ENCODE measurements around the gene SHFL.

Gene SHFL

DNA sequence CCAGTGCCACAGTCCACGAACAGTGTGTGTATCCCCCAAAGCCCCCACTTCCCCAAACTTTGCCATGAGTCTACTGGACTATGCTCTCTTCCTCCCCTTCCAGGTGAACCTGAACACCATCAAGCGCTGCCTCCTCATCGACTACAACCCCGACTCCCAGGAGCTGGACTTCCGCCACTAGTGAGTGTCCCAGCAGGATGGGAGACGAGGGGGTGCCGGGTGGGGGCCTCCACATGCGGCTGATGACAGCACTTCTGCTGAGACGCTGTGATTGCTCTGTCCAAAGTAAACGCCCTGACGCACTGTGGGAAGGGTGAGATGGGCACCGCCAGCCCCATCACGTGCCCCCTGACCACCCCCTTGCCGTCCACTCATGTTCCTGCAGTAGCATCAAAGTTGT is 23.4 kb downstream of the SHFL start:
- DNase-seq (ENCODE audit: low read depth) = no peak

DNA sequence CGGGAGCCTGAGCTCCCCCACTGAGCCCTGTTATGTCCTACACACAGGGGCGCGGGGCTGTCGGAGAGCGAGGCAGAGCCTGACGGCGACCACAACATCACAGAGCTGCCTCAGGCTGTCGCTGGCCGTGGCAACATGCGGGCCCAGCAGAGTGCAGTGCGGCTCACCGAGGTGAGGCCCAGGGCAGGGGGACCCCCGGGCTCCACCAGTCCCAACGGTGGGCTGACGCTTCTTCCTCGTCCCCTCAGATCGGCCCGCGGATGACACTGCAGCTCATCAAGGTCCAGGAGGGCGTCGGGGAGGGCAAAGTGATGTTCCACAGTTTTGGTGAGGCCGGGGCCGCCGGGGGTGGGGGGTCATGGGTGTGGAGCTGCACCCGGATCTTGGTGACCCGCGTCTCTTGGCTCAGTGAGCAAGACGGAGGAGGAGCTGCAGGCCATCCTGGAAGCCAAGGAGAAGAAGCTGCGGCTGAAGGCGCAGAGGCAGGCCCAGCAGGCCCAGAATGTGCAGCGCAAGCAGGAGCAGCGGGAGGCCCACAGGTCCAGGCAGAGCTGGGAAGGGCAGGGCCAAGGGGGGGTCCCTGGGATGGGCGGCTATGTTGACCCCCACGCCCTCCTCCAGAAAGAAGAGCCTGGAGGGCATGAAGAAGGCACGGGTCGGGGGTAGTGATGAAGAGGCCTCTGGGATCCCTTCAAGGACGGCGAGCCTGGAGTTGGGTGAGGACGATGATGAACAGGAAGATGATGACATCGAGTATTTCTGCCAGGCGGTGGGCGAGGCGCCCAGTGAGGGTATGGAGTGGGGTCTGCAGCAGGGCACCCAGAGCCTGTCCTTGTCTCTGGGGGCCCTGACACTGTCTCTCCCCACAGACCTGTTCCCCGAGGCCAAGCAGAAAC is 24.2 kb downstream of the SHFL start:
- DNase-seq (ENCODE audit: low read depth) = no peak

DNA sequence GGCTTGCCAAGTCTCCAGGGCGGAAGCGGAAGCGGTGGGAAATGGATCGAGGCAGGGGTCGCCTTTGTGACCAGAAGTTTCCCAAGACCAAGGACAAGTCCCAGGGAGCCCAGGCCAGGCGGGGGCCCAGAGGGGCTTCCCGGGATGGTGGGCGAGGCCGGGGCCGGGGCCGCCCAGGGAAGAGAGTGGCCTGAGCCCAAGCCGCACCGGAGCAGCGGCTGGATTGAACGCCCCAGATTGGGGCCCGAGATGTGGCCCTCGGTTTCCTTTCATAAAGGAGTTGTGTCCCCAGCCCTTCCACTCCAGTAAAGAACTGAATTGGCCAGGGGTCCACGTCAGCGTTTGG is 24.8 kb downstream of the SHFL start:
- DNase-seq (ENCODE audit: low read depth) = no peak

DNA sequence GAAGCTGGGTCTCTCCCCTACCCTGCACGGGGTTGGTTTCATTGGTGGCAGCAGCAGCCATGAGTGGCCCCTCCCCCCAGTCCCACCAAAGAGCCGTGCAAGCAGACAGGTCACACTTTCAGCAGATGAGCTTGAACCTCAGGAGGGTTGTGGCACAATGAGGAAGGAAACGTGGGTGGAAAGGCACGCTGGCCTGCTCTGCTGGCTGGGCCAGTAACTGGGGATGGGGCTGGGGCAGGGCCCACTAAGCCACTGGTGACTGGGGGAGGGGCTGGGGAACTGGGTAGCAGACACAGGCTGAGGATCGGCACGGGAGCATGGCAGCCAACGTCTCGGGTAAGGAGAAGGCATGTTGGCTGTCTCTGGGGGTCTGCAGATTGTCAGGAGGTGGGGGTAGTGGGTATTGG is 25.3 kb downstream of the SHFL start, which contains the start of gene P2RY11:
Gene P2RY11 (plus strand): TSS at position 289 of the 407 bp plus-strand sequence. CDS start 29 bp downstream, at position 318.
- DNase-seq (ENCODE audit: low read depth) = no peak

DNA sequence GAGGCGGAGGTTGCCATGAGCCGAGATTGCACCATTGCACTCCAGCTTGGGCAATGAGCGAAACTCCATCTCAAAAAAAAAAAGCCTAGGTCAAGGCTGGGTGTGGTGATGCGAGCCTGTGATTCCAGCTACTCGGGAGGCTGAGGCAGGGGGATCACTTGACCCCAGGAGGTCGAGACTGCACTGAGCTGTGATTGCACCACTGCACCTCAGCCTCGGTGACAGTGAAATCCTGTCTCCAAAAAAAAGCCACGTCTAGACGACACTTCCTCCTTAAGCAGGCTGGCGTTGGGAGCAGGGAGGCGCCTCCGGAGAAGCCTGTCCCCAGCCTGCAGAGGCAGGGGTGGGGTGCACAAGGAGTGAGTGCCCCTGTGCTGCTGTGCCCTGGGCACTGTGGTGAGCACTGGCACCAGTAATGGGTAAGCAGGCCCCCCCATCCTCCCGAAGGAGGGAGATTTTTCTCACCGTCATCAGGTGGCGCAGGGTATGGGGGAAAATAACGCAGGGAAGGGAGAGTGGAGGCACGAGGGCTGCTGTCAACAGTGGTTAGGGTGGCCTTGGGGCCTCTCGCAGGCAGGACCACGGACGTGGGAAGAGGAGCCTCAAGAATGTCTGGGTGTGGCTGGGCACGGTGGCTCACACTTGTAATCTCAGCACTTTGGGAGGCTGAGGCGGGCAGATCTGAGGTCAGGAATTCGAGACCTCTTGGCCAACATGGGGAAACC is 26.1 kb downstream of the SHFL start:
- no peak for DNase-seq (ENCODE audit: low read depth)

DNA sequence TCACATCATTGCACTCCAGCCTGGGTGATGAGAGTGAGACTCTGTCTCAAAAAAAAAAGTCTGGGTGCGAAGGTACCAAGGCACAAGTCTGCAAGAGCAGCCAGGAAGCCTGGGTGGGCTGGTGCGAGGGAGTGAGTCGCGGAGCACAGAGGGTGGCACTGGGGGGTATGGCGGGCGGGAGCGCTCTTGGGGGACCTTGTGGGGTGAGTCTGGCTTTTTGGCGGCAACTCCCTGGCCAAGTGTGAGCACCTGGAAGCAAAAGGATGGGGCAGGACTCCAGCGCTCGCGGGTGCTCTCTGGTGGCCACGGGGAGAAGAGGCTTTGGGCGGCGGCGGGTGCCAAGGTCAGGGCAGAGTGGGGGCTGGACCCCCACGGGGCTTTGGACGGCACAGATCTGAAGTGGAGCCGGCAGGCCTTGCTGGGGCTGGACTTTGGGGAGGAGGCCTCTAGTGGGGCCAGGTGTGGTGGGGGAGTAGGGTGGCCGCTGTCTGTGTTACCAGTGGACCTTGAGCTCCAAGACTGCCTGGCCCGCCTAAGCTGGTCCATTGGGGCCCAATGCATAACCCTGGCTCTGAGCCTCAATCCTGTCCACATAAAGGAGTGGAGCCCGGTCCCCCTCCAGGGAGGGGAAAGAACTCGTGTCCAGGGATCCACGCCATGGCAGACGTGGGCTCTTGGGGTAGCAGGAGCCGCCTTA is 26.9 kb downstream of the SHFL start:
- no peak for DNase-seq (ENCODE audit: low read depth)

DNA sequence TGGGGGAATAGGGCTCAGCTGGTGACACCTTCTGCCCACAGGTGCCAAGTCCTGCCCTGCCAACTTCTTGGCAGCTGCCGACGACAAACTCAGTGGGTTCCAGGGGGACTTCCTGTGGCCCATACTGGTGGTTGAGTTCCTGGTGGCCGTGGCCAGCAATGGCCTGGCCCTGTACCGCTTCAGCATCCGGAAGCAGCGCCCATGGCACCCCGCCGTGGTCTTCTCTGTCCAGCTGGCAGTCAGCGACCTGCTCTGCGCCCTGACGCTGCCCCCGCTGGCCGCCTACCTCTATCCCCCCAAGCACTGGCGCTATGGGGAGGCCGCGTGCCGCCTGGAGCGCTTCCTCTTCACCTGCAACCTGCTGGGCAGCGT is 27.5 kb downstream of the SHFL start:
- no peak for DNase-seq (ENCODE audit: low read depth)

DNA sequence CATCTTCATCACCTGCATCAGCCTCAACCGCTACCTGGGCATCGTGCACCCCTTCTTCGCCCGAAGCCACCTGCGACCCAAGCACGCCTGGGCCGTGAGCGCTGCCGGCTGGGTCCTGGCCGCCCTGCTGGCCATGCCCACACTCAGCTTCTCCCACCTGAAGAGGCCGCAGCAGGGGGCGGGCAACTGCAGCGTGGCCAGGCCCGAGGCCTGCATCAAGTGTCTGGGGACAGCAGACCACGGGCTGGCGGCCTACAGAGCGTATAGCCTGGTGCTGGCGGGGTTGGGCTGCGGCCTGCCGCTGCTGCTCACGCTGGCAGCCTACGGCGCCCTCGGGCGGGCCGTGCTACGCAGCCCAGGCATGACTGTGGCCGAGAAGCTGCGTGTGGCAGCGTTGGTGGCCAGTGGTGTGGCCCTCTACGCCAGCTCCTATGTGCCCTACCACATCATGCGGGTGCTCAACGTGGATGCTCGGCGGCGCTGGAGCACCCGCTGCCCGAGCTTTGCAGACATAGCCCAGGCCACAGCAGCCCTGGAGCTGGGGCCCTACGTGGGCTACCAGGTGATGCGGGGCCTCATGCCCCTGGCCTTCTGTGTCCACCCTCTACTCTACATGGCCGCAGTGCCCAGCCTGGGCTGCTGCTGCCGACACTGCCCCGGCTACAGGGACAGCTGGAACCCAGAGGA is 28.0 kb downstream of the SHFL start:
- no peak for DNase-seq (ENCODE audit: low read depth)

DNA sequence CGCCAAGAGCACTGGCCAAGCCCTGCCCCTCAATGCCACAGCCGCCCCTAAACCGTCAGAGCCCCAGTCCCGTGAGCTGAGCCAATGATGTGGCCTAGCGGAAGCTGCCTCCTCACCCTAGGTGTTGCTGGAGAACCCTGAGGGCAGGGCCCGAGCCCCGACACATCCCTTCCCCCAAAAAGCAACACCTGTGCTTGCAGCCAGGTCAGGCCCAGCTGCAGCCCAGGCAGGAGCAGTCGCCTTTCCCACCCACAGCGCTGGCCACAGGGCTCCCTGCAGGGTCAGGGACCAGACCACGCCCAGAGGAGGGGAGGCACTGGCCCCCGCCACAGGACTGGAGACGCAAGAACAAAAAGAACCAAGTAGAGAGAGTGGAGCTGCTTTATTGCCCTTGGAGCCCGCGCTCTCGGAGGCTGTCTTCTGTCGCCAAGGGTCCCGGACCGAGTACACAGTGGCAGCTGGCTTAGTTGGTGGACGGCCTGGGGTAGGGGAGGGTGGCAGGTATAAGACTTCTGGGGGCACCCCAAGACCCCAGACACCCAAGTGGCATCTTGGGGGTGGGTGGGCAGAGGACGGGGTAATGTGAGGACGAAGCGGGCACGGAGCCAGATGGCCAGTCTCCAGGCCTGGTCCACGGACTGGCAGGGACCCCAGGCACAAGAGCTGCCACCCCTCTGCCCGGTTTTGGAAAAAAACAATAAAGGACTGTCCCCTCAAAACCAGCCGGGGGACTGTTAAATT is 28.7 kb downstream of the SHFL start:
- DNase-seq (ENCODE audit: low read depth) = no peak

DNA sequence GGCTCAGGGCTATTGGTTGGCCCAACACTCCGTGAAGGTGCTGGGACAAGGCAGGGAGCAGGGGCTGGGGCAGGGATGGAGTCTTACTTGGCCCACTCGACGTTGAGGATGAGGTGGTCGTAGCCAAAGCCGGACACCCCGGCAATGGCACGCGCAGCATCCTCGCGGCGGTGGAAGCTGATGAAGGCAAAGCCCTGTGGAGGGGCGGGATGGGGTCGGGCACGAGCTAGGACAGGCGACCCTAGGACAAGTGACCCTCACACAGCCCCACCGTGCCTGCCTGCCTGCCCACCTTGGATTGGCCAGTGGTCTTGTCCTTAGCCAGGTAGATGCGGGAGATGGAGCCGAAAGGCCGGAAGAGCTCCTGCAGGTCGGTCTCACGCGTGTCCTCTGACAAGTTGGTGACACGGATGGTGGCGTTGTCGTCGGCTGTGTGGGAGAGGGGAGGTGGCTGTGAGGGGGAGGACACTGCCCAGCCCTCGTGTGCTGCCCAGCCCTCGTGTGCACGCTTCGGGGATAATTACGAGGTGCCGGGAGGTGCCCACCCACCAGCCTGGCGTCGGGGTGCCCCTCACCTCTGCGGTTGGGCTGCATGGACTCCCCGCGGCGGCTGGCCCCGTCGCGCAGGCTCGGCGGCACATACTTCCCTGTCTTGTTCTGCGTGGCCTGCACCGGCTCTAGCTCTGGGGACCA is 29.4 kb downstream of the SHFL start:
- DNase-seq (ENCODE audit: low read depth) = no peak

DNA sequence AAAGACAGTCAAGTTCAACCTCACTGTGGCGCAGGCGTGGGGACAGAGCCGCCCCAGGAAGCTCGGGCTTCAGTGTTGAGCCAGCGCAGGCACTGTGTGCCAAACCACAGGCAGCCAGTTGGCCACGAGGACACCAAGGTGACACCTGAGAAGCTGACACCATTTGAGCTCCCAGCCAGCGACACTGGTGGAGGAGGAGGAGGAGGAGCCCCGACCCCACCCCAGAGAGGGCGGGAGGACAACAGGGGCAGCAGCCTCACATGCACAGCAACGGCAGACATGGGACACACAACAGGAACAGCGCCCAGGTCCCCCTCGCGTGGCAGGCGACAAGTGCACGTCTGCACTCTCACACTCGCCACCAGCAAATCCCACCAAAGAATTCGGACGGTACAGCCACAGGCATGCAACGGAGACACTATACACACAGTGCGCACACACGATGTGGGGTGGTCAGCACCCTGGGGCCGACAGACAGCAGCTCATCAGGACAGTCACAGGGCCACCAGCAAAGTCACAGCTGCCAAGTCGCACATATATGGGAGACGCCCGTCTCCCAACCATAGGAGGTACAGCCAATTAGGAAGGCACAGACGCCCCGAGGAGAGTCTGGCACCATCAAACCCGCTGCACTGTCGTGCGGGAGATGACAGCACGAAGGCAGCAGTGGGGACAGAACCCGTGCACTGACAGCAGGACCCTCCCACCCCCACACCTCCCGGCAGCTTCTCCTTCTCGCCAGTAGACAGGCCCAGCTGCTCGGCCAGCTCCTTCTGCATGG is 30.2 kb downstream of the SHFL start:
- no peak for DNase-seq (ENCODE audit: low read depth)

DNA sequence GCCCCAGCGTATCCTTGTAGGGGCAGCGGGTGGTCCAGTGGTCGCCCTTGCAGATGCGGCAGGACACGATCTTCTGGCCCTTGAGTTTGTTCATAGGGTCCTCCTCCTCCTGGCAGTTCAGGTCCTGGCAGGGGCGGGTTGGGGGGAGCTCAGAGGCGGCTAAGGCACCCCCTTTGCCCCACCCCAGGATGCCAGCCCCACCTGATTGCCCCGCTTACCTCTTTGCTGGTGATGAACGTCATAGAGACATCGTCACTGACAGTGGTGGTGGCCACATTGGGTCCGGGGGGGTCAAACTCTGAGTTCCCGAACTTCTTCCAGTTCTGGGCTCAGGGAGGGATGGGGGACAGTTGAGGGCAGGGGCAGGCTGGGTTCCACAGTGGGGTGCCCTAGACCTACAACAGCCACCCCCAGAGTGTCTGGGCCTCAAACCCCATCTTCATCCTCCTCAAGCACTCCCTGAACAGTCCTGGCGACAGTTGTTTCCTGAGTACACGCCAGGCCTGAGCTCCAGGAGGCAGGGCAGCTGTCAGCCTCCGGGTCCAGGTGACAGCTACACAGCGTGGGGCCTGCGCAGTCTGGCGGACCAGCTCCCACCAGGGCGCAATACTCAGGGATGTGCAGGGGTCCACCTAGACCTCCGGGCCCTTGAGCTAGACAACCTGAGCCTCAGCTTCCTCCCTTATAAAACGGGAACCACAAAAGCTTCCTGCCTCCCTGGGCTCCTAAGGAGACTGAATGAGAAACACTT is 30.9 kb downstream of the SHFL start:
- no peak for DNase-seq (ENCODE audit: low read depth)

DNA sequence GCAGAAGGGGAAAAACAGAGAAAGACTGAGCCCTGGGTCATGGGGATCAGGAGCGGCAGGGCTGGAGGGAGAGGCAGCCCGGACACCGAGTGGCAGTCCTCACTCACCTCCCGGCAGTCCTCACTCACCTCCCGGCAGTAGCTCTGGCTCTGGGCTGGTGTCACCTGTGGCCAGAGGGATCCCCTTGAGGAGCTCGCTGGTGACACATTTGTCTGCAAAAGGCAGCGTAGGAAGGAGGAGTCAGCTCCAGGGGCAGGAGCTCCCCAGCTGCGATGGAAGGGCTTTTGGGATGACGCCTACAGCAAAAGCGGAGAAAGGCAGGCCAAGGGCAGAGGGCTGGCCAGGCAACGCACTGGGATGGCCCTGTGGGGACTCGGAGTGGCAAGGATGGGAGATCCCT is 32.8 kb downstream of the SHFL start:
- DNase-seq (ENCODE audit: low read depth) = no peak

DNA sequence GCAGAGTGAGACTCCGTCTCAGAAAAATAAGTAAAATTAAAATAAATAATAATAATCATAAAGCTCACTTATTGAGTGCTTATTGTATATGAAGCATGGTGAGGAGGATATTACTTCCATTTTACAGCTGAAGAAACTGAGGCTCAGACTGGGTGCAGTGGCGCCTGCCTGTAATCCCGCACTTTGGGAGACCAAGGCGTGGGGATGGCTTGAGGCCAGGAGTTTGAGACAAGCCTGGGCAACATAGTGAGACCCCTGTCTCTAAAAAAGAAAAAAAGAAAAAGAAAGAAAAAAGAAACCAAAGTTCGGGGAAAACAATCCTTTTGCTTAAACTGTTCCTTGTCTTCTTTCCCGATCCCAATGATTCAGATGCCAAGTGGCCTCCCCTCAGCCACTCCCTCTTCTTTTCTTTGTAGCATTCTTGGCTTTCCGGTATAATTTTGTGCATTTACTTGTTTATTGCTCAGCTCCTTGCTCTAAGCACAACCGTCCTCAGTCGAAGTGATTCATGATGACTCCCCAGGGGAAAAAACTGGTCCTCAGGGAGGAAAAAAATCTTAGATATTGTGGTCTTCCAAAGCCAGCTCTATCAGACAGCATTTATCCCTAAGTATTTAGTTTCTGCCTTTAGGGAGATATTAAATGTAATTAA is 34.5 kb downstream of the SHFL start:
- DNase-seq (ENCODE audit: low read depth) = peak; percentile 93

DNA sequence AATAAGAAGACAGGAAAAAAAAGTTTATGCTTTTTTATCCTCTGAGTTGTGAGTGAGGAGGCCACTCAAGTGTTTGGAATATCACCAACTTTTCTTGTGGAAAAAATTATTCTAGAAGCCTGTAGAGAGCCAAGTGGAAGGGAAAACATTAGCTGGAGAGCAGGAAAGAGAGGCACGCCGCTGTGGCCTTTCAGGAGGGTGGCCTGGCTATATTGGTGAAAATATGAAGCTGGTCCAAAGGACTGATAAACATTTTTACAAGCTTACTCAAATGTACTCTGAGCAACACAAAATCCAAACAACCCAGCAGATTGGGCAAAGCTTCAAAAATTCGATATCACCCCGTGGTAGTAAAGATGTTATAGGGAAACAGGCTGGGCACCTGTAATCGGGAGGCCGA is 35.9 kb downstream of the SHFL start:
- peak; percentile 88 for DNase-seq (ENCODE audit: low read depth)

DNA sequence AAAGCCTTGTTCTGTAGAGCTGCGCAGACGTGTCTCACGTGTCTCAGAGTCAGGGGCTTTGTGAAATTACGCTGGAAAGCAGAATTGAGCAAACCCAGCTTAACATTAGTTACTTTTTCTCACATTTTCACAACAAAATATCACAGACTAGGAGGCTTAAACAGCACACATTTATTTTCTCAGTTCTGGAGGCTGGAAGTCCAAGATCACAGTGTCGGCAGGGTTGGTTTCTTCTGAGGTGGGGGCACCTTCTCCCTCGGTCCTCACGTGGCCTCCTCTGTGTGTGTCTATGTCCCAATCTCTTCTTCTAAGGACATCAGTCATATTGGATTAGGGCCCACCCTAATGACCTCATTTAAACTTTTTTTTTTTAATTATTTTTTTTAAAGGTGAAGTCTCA is 38.3 kb downstream of the SHFL start:
- no peak for DNase-seq (ENCODE audit: low read depth)

DNA sequence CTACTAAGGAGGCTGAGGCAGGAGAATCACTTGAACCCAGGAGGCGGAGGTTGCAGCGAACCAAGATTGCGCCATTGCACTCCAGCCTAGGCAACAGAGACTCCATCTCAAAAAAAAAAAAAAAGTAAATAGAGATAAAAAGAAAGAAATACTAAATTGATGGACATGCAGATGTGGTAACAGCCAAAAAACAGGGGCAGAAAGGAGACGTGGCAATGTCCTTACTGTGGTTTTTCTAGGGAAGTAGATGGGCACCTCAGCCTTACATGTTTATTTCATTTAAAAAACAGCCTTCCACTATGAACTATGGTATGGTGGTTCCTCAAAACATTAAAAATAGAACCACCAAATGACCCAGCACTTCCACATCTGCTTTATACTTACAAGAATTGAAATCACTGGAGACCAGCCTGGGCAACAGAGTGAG is 40.1 kb downstream of the SHFL start:
- no peak for DNase-seq (ENCODE audit: low read depth)

DNA sequence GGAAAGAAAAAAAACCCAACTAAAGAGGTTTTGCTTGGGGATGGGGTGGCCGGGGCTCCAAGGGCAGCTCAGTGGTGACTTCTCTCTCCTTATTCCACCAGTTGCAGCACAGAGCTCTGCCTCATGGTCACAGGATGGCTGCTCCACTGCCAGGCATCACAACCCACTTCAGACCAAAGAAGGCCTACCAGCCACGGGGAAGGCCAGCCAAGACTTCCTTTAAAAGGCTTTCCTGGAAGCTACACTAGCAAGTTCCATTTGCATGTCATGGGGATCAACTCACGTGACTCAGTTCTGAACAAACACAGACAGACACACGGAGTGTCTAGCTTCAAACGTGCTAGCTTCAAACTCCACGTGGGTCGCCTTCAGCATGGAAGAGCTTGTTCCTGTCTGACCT is 46.8 kb downstream of the SHFL start:
- DNase-seq (ENCODE audit: low read depth) = no peak

DNA sequence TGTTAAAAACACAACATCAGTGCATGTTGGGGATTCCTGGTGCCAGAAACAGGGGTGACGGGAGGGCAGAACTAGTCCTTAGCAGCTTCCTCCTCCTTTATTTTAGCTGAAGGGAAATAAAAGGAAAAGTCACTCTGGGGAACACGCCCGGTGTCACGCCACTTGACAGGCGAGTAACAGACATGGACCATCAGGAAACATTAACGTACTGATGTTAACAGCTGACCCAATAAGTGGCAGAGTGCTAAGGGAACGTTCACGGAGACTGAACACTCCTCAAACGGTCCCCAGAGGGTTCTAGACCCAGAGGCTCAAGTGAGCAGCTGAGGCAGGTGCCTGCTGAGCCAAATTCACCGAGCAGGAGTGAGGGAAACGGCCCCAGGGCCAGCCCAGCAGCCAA is 47.5 kb downstream of the SHFL start:
- no peak for DNase-seq (ENCODE audit: low read depth)

Data from fibroblast of gingiva (primary cell).